Upper lobe of left lung (tissue), 6 donors: ENCODE data around the gene MMP28. TPM values are rescaled to one million over a fixed set of nuclear protein-coding genes. Genes with fewer than 3 reads are reported as not detected.

Experiments used
- ATAC-seq, 2 donors: fragments of 200-7000 bp; cut with Tn5 transposase; one replicate each; pipeline ENCODE4 v1.9.1; 2022; ENCODE audit warnings: mild to moderate bottlenecking in 2 of 2, moderate library complexity in 2 of 2; ENCODE audit not compliant: low FRiP score in 2 of 2
- DNase-seq, 2 donors: peaks; one replicate each; pipeline ENCODE4 v3.0.0-alpha.2; 2019 to 2020
- H3K27ac ChIP-seq, 4 donors: fragments of 200-600 bp; sonication (generic); one replicate each; pipeline ENCODE4 v1.5.1; 2016 to 2019
- H3K27me3 ChIP-seq, 4 donors: fragments of 200-600 bp; sonication (generic); one replicate each; pipeline ENCODE4 v1.5.1; 2017 to 2019
- H3K36me3 ChIP-seq, 4 donors: fragments of 200-600 bp; sonication (generic); one replicate each; pipeline ENCODE4 v1.5.1; 2016 to 2019
- H3K4me1 ChIP-seq, 4 donors: fragments of 200-600 bp; sonication (generic); one replicate each; pipeline ENCODE4 v1.5.1; 2018 to 2019
- H3K4me3 ChIP-seq, 4 donors: fragments of 200-600 bp; sonication (generic); one replicate each; pipeline ENCODE4 v1.5.1; 2017 to 2019; ENCODE audit warnings: mild to moderate bottlenecking in 2 of 4, moderate library complexity in 1 of 4
- H3K9me3 ChIP-seq, 4 donors: fragments of 200-600 bp; sonication (generic); one replicate each; pipeline ENCODE4 v1.5.1; 2018 to 2019
- CTCF ChIP-seq, 6 experiments: fragments of 450-650 bp in 4 of 6; fragments of 200-600 bp in 2 of 6; sonication (generic) in 2 of 6; IDR thresholded peaks; one replicate each; pipeline ENCODE4 v1.5.1; 2016 to 2019; ENCODE audit warnings: antibody characterized with exemption in 6 of 6
- EP300 ChIP-seq, 4 donors: sonication (generic); formaldehyde crosslinking; IDR thresholded peaks; one replicate each; pipeline ENCODE4 v1.5.1; 2017; ENCODE audit warnings: antibody characterized with exemption in 4 of 4, control low read depth in 2 of 4
- POLR2A ChIP-seq, 4 donors: fragments of 450-650 bp; IDR thresholded peaks; one replicate each; pipeline ENCODE4 v1.5.1; 2016 to 2017; ENCODE audit warnings: antibody characterized with exemption in 4 of 4, mild to moderate bottlenecking in 2 of 4
- POLR2AphosphoS5 ChIP-seq, 2 donors: sonication (generic); formaldehyde crosslinking; IDR thresholded peaks; one replicate each; pipeline ENCODE4 v1.5.1; 2017; ENCODE audit warnings: antibody characterized with exemption in 2 of 2
- WGBS, 2 donors: methylation state at CpG; one replicate each; pipeline ENCODE4 v1.1.5; 2017 to 2018; 5-methylcytosine and 5-hydroxymethylcytosine counted together
- total RNA-seq, 6 donors: library from RNA; depleted of rRNA in 4 of 6; stranded (reverse); fragments of >200 nt in 4 of 6; gene quantifications; one replicate each; pipeline versions ENCODE4 v1.1.0 to v1.2.1, GENCODE V29; 2016 to 2021
- donor health status: DM: no; HTN: no; CAD: no; lungs with moderate emphysema.
- donor health status: DM: no; HTN: yes; CAD: no; lungs with severe emphysema.

The MMP28 gene
- total RNA-seq, 6 donors from 2014 or later, result 51.1 to 134 (median 98.5) TPM

GRCh38 chr17:35726953-35727460 is 68.4 kb downstream of the MMP28 start:
- Histone ChIP-seq H3K4me3 (no peak overlapping the region), H3K27me3 (no peaks in the 10 kb centered on the region), H3K4me1 (peaks cover 6 to 16% (median 9%) of the 10 kb centered on the region in 4 donors), H3K36me3 (peaks cover 12 to 58% (median 30%) of the 10 kb centered on the region in 4 donors), H3K27ac (no peak overlapping the region), H3K9me3 (no peaks in the 10 kb centered on the region)
- ATAC-seq, result no peak
- TF ChIP-seq EP300 (IDR thresholded peaks at IDR 0.05), result no peak
- DNase-seq, result no peak
- WGBS, 2 donors, result 80 to 81% methylated on average over 5 of the region's 5 CpGs

GRCh38 chr17:35726127-35726952 is 69.1 kb downstream of the MMP28 start:
- Histone ChIP-seq H3K27ac (peak overlapping the region in 1 of 4 donors; percentile 38), H3K27me3 (no peaks in the 10 kb centered on the region), H3K4me1 (peaks cover 5 to 10% (median 6%) of the 10 kb centered on the region in 4 donors), H3K9me3 (no peaks in the 10 kb centered on the region), H3K36me3 (peaks cover 12 to 64% (median 33%) of the 10 kb centered on the region in 4 donors), H3K4me3 (no peak overlapping the region)
- DNase-seq, result no peak
- ATAC-seq, result no peak
- no peak for TF ChIP-seq EP300 (IDR thresholded peaks at IDR 0.05)
- TF ChIP-seq CTCF (IDR thresholded peaks at IDR 0.05), result no peak
- TF ChIP-seq POLR2AphosphoS5 (IDR thresholded peaks at IDR 0.05), result no peak
- no peak for TF ChIP-seq POLR2A (IDR thresholded peaks at IDR 0.05)
- 66 to 77% methylated on average over 2 to 6 of the region's 6 CpGs for WGBS, 2 donors

GRCh38 chr17:35725802-35726126 is 69.7 kb downstream of the MMP28 start:
- TF ChIP-seq EP300 (IDR thresholded peaks at IDR 0.05) (no peak), POLR2A (IDR thresholded peaks at IDR 0.05) (no peak), CTCF (IDR thresholded peaks at IDR 0.05) (no peak), POLR2AphosphoS5 (IDR thresholded peaks at IDR 0.05) (no peak)
- peaks cover 0 to 4% (median under 1%) of the 10 kb centered on the region in 4 donors for H3K4me1 ChIP-seq
- H3K9me3 ChIP-seq, result no peaks in the 10 kb centered on the region
- H3K36me3 ChIP-seq, result peaks cover 12 to 64% (median 33%) of the 10 kb centered on the region in 4 donors
- peak overlapping the region in 1 of 4 donors; percentile 38 for H3K27ac ChIP-seq
- H3K4me3 ChIP-seq, result no peak overlapping the region
- DNase-seq (no peak), ATAC-seq (no peak)
- 78 to 90% methylated on average over 2 of the region's 2 CpGs for WGBS, 2 donors
- H3K27me3 ChIP-seq, result no peaks in the 10 kb centered on the region

GRCh38 chr17:35725058-35725457 is 70.4 kb downstream of the MMP28 start:
- Histone ChIP-seq H3K4me3 (no peak overlapping the region), H3K36me3 (peaks cover 12 to 66% (median 34%) of the 10 kb centered on the region in 4 donors), H3K4me1 (no peaks in the 10 kb centered on the region), H3K27me3 (no peaks in the 10 kb centered on the region), H3K27ac (no peak overlapping the region), H3K9me3 (no peaks in the 10 kb centered on the region)
- TF ChIP-seq POLR2AphosphoS5 (IDR thresholded peaks at IDR 0.05) (no peak), POLR2A (IDR thresholded peaks at IDR 0.05) (no peak), CTCF (IDR thresholded peaks at IDR 0.05) (no peak), EP300 (IDR thresholded peaks at IDR 0.05) (no peak)
- DNase-seq (no peak), ATAC-seq (no peak)
- WGBS, 2 donors, result 93 to 96% methylated on average over 4 of the region's 4 CpGs

DNA sequence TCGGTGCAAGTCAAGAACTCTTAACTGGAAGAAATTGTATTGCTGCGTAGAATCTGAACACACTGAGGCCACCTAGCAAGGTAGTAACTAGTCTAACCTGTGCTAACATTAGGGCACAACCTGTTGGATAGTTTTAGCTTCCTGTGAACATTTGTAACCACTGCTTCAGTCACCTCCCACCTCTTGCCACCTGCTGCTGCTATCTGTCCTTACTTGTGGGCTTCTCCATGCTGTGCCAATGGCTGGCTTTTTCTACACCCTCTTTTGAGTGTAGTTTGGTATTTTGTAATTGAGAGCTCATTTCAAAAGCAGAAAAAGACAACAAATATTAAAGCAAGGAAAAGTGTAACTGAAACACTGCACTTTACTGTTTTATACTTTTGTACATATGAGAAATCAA is 71.7 kb downstream of the MMP28 start:
- WGBS, 2 donors, result 100% methylated on average over 2 of the region's 2 CpGs
- no peak for TF ChIP-seq POLR2AphosphoS5 (IDR thresholded peaks at IDR 0.05)
- TF ChIP-seq POLR2A (IDR thresholded peaks at IDR 0.05), result no peak
- no peak for TF ChIP-seq CTCF (IDR thresholded peaks at IDR 0.05)
- TF ChIP-seq EP300 (IDR thresholded peaks at IDR 0.05), result no peak
- ATAC-seq (no peak), DNase-seq (no peak)
- H3K4me3 ChIP-seq, result no peak overlapping the region
- H3K27me3 ChIP-seq, result no peaks in the 10 kb centered on the region
- peaks cover 15 to 74% (median 35%) of the 10 kb centered on the region in 4 donors for H3K36me3 ChIP-seq
- no peak overlapping the region for H3K27ac ChIP-seq
- no peaks in the 10 kb centered on the region for H3K4me1 ChIP-seq
- H3K9me3 ChIP-seq, result no peaks in the 10 kb centered on the region
